HG02763 (cell line): Measurements from ENCODE around the gene EIF4G3.
"Not testable (repeated sequence)": the region's sequence is repeated elsewhere in the genome, so short reads cannot be mapped to it uniquely, and the experiment has no call there.

Experiments used
- ATAC-seq: cut with Tn5 transposase; IDR thresholded peaks from one replicate; pipeline ENCODE4 v1.9.1; 2021; ENCODE audit warnings: mild to moderate bottlenecking, moderate library complexity; ENCODE audit not compliant: unreplicated experiment

The EIF4G3 gene

GRCh38 chr1:21156019-21156418, 20.7 kb downstream of the EIF4G3 start:
- ATAC-seq: no peak

- no peak for ATAC-seq
Observed at GRCh38 chr1:21154717-21155116, 22.0 kb downstream of the EIF4G3 start.

GRCh38 chr1:21153388-21153787, 23.3 kb downstream of the EIF4G3 start:
- no peak for ATAC-seq

GRCh38 chr1:21152423-21153100, 24.1 kb downstream of the EIF4G3 start:
- ATAC-seq: no peak

- ATAC-seq: no peak
Observed at GRCh38 chr1:21149855-21150432, 26.8 kb downstream of the EIF4G3 start.

- no peak for ATAC-seq
Observed at GRCh38 chr1:21149430-21149854, 27.3 kb downstream of the EIF4G3 start.

GRCh38 chr1:21143752-21144151, 32.9 kb downstream of the EIF4G3 start:
- ATAC-seq: no peak

GRCh38 chr1:21143138-21143537, 33.6 kb downstream of the EIF4G3 start:
- ATAC-seq: no peak

- ATAC-seq: no peak
Observed at GRCh38 chr1:21141030-21141429, 35.7 kb downstream of the EIF4G3 start.

GRCh38 chr1:21139601-21140000, 37.1 kb downstream of the EIF4G3 start:
- no peak for ATAC-seq

- not testable (repeated sequence) for ATAC-seq
Observed at GRCh38 chr1:21136344-21136743, 40.4 kb downstream of the EIF4G3 start.

GRCh38 chr1:21131200-21131599, 45.5 kb downstream of the EIF4G3 start:
- ATAC-seq: no peak

- no peak for ATAC-seq
Observed at GRCh38 chr1:21129407-21129806, 47.3 kb downstream of the EIF4G3 start.

GRCh38 chr1:21126324-21126723, 50.4 kb downstream of the EIF4G3 start:
- no peak for ATAC-seq

GRCh38 chr1:21124846-21125245, 51.9 kb downstream of the EIF4G3 start:
- ATAC-seq: no peak

- ATAC-seq: no peak
Observed at GRCh38 chr1:21123287-21123948, 53.3 kb downstream of the EIF4G3 start.

GRCh38 chr1:21121764-21122471, 54.8 kb downstream of the EIF4G3 start:
- ATAC-seq: no peak

- no peak for ATAC-seq
Observed at GRCh38 chr1:21118167-21118566, 58.5 kb downstream of the EIF4G3 start.

GRCh38 chr1:21117597-21118001, 59.1 kb downstream of the EIF4G3 start:
- ATAC-seq: no peak

GRCh38 chr1:21117159-21117558, 59.5 kb downstream of the EIF4G3 start:
- ATAC-seq: no peak

- ATAC-seq: no peak
Observed at GRCh38 chr1:21115098-21115760, 61.5 kb downstream of the EIF4G3 start.
